NOMO-1 treated with dmso at 0.1 percent for 144 hours (cell line): ENCODE measurements around the gene KEAP1.

Source experiments
- DNase-seq: peaks from one replicate; lab custom pipeline; 2025; ENCODE audit not compliant: unreplicated experiment; lab: John Stamatoyannopoulos, UW

Gene KEAP1

DNA sequence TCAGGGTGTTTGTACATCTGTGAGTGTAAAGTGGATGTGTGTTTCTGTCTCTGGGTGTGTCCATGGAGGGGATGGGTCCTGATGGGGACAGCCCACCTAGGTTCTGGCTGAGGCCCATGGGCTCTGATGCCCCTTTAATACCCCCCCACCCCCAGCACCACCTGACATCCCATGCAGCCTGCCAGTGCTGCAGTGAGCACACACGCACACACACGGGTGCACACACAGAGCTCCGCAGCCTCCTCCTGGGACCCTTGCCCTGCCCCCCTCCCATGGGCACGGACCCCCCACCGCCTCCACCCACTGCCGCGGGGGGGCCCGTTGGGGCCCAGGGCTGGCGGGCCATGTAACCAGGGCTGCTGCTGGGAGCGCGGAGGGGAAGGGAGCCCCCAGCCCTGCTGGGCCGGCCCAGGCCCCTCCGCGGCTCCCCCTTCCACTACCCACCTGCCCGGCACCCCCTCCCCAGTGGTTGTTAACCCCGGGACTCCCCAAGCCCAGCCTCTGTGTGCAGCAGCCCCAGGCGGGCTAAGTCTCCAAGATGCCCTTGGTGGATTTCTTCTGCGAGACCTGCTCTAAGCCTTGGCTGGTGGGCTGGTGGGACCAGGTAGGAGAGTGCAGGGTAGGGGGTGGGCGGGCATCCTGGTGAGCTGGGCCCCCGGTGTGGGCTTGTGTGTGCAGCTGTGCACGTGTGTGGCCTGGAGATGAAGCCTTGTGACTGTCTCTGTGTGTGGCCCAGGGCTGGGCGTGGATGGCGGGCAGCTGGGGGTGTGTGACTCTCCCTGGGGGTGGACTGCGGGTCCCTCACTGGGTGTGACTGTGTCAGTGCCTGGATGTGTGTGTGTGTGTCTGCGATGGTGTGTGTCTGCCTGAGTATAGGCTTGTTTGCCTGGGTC is 50.2 kb downstream of the KEAP1 start:
- no peak for DNase-seq

- no peak for DNase-seq
Measured at GRCh38 chr19:10450853-10451609, 52.1 kb downstream of the KEAP1 start.

DNA sequence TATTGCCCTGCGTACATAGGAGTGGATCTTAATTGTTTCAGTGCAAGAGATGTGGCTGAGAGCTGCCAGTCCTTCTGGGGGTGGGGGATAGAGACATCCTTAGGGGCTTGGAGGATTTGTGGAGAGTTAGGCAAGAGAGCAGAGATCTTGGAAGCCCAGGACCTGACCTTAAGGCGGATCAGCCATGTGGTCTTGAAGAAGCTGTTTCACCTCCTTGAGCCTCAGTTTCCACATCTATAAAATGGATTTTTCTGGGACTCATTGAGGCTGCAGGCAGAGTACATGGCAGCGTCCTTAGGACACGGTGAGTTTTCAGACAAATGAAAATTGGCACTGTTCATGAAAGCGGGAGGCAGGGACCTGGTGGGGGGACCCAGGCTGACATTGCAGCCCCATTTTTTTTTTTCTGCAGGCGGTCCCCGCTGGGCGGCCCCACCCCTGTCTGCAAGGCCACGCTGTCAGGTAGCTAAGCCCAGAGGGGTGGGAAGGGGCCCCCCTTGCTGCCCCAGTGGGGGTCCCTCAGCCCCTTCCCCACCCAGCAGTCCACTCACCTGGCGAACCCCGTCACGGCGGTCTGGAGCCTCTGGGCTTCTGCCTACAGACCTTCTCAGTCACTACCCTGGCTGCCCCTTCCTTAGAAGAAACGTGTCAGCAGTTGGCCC is 52.8 kb downstream of the KEAP1 start:
- no peak for DNase-seq

DNA sequence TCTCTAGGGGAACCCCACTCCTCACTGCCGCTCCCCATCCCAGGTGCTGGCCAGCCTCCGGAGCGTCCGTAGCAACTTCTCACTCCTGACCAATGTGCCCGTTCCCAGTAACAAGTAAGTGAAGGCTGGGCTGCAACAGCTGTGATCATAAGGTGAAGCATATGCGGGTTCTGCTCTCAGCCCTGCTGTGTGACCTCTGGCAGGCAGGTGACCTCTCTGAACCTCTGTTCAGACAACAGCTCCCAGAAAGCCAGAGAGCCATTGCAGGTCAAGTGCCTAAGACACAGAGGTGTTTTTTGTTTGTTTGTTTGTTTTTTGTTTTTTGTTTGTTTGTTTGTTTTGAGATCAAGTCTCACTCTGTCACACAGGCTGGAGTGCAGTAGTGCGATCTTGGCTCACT is 54.1 kb downstream of the KEAP1 start:
- DNase-seq, result no peak

GRCh38 chr19:10442698-10443097 is 60.5 kb downstream of the KEAP1 start:
- no peak for DNase-seq

- no peak for DNase-seq
Measured at GRCh38 chr19:10439588-10439987, 63.6 kb downstream of the KEAP1 start.
